HEK293T (cell line): ENCODE results near the gene APOBEC3C.

Experiments used
- HDGF ChIP-seq: fragments of 450-650 bp; IDR thresholded peaks from 2 replicates; pipeline ENCODE4 v1.6.1; 2017; ENCODE audit warnings: antibody characterized with exemption, borderline replicate concordance
- NFRKB ChIP-seq: fragments of 450-650 bp; IDR thresholded peaks from 2 replicates; pipeline ENCODE4 v1.6.1; 2016; ENCODE audit warnings: mild to moderate bottlenecking, moderate library complexity
- PKNOX1 ChIP-seq: fragments of 450-650 bp; IDR thresholded peaks from 2 replicates; pipeline ENCODE4 v1.6.1; 2016

- TF ChIP-seq PKNOX1, result no peak
- no peak for TF ChIP-seq HDGF
- no peak for TF ChIP-seq NFRKB
Measured at GRCh38 chr22:38981005-38981991, 32.8 kb upstream of the APOBEC3C start.
